ENCODE data around the gene PLOD3.

The PLOD3 gene

DNA sequence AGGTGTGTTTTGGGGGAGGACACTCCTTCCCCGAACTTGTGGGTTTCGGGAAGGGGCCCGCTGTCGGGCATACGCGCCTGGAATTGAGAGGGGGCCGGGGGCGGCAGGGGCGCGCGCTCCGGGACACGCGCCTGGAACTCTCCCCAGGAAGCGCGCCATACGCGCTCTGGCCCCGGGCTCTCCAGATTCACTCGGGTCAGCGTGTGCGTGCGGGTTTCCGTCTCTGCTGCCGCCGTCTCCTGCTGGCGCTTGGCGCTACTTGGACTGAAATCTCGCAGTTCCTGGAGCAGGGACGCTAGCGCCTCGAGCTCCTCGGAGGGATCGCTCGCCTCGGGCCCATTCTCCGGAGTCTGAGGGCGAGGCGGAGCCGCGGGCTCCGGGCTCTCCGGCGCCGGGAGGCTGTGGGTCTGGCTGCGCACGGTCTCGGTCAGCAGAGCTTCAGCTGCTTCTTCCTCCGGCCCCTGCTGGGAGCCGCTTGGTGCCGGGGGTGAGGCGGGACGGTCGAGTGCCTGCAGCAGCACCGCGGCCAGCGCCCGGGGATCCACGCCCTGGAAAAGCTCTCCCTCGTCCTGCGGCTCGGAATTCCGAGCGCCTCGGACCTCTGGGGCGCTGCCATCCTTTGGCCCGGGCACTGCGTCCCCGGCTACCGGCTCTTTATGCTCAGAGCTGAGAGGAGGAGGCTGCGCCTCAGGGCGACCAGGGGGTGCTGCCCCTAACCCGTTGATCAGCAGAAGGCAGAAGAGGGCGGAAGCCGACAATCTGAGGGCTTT is 53.1 kb downstream of the PLOD3 start:
- DNase-seq = no peak

DNA sequence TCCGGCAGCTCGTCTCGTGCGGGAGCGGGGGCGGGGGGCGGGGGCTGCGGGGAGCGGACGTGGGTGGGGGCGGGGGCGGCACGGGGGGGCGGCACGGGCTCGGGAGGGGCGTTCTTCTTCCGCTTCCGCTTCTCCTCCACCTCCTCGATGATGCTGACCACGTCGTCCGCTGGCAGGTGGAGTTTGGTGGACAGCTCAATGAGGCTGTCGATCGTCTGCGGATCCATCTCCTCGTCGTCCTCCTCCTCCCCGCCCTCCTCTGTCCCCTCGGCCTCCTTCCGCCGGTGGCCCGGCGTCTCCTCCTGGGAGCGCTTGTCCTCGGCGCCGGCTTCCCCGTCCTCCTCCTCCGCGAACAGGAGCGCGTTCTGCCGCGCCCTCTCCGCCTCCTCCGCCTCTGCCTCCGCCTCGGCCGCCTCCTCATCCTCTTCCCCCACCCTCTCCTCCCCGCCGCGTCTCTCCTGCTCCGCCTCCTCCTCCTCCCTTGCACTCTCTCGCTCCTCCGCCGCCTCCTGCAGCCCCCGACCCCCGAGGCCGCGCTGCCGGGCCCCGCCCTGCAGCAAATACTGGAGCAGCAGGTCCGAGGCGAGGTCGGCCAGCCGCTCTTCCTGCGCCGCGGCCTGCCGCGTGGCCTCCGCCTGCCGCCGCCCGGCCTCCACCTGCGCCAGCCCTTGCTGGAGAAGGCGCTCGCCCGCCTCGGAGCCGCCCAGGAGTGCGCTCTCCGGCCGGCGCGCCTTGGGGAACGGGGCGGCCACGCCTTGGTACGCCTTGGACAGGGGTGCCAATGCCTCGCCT is 53.9 kb downstream of the PLOD3 start:
- peak; percentile 53 to 57 for DNase-seq

DNA sequence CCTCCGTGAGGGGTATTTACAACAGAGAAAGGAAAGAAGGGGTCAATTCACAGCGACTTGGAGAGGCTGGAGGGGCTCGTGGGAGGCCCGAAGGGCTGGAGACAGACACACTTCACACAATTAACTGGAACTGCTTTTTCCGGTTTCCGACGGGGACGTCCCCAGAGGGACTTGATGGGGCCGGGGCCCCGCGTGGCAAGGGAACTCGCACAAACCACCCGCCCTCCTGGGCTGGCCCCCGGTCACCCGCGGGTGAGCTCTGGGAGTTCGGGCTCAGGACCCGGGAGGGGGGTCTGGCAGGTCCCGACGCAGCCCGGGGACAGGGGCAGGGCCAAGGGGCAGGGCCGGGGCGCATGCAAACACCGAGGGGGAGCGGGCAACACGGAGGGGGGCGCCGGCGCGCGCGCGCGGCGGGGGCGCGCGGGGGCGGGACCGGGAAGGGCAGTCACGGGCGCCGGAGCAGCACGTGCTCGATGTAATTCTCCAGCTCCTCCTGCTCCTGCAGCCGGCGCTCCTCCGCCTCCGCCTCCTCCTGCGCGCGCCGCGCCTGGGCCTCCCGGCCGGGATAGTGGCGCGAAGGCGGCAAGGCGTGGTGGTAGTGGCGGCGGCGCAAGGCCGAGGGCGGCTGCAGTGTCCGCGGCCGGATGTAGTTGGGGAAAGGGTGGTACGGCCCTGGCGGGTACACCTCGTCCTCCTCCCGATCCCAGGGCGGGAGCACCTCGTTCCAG is 54.7 kb downstream of the PLOD3 start:
- no peak for DNase-seq

DNA sequence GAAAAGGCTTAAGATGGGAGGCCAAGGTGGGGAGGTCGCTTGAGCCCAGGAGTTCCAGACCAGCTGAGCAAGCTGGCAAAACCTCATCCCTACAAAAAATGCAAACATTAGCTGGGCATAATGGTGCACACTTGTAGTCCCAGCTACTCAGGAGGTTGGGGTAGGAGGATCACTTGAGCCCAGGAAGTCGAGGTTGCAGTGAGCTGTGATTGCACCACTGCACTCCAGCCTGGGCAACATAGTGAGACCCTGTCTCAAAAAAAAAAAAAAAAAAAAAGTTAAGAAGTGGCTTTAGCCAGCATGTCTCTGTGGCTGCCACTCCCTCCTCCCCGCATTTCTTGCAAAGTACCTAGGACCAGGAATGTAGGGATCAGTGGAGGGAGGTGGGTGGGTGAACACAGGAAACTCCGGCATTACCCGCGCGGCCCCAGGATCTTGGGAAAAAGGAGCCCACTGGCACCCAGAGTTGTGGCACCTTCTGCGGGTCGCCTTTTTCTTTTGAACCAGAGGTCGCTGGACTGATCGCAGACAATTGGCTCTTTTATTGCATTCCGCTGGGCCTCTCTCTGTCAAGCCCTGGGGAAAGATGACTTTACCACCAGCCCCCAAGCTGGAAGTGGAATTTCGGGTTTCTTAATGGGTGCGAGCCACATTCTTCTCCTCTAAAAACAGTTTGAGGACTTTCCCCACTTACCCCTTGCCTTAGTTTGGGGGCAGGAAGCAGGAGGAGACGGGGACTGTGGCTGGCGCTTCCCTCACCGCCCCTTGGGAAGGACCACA is 55.5 kb downstream of the PLOD3 start:
- DNase-seq = no peak

DNA sequence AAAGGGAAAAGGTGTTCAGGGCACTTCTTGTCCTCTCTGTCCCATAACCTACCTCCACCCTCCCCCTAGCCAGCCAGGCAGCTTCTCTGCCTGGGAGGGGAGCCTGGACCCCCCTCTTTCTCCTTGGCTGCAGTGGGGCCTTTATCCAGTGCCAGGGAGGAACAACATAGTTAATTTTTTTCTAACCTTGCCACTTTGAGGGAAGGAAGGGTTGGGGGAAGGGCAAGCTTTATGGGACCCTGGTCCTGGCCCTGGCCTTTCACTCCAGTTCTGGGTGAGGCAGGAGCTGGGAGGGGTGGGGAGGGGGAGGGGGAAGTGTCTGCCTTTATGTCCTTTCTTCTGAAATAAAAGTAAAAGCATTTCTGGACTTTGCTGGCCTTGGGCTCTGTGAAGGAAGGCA is 56.5 kb downstream of the PLOD3 start:
- DNase-seq = no peak

DNA sequence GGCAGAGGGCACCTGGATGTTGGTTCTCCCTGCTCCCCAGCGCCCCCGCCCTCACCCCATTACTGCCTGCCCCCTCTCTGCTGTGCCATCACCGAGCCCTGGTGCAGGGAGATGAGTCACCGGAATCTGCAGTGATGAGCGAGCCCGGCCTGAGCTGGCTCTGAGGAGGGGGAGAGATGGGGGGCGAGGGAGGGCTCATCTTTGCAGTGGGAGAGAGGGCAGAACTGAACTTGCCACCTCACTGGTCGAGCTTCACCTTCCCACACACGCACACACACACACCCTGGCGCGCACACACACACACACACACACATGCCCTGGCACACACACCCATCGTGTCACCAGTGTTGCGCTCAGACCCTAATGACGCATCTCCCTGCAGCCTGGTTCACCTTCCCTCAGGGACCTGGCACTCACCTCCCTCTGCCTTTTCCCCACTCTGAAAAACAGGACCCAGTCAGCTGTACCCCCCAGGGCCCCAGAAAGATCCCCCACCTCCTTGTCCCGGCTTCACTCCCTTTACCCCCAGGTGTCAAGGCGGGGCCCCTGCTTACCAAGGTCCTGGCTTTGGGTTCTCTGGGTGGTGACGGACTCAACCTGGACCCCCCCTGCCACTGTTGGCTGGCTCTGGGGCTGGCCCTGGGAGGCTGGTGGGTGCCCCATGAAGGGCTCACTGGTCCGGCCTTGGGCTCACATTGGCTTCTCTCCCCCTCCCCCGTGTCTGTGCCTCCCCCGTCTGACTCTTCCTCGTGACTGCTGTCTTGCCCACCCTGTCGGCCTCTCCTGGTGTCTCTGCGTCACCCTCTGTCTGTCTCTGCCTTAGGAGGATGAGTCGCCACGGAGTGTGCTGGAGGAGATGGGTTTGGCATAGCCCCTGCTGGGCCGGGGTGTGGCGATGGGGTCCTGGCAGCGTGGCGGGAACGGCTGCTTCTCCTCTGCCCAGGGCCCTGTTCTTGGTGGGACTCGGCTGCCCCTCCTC is 57.4 kb downstream of the PLOD3 start:
- no peak for DNase-seq

DNA sequence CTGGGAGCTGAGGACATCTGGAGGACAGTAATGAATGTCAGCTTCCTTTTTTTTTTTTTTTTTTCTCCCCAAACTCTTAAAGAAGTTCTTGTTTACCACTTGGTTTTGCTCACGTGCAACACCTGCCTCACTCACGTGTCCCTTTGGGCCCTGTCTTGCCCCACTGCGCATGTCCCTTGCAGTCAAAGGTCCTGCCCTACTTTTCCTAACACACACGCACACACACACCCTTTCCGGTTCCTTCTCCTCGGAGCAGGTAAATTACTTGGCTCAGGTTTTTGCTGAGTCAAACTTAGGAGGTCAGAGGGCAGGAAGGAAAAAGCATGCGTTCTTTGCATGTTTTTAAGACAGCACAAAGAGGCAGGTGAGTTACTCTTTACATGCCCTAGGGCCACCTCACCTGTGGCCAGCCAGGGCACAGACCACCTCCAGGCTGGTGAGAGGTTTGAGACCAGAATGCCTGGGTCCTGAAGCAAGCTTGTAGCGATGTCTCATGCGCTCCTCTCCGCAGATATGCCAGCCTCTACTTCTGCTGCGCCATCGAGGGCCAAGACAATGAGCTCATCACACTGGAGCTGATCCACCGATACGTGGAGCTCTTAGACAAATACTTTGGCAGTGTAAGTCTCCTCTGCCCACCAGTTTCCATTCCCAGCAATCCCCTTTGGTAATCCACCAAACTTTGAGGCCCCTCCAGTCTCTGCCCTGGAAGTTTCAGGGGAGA is 60.4 kb downstream of the PLOD3 start:
- DNase-seq = no peak

DNA sequence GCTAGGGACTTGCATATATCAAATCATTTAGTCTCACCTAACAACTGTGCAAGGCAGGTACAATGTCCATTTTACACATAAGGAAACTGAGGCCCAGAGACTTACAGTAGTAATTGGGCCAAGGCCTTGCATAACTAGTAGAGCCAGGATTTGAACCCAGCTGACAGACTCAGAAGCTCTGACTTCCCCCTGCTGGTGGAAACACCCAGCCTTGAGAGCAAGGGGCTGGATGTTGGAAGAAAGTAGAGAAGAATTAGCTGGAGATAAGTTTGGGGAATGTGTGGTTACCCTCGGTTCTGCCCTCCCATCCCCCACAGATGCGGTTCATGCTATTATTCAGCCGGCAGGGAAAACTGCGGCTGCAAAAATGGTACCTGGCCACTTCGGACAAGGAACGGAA is 61.1 kb downstream of the PLOD3 start:
- DNase-seq = no peak
